H1 (cell line): ENCODE data around the gene WDR1. TPM values are rescaled to one million over a fixed set of nuclear protein-coding genes. Genes with fewer than 3 reads are reported as not detected.

Experiments used
- ATF3 ChIP-seq: IDR thresholded peaks from 2 replicates; pipeline ENCODE4 v1.6.1; 2011; ENCODE audit warnings: low read depth, mild to moderate bottlenecking, low read length; ENCODE audit not compliant: insufficient read depth
- CHD1 ChIP-seq: IDR thresholded peaks from 2 replicates; pipeline ENCODE4 v1.6.1; 2012; ENCODE audit warnings: low read depth, low read length, improper control_type of control experiment
- CHD7 ChIP-seq: fragments of 300-600 bp; sonication (generic); IDR thresholded peaks from 2 replicates; pipeline ENCODE4 v1.7.1; 2012; ENCODE audit warnings: low read length, moderate library complexity, mild to moderate bottlenecking, inconsistent platforms; ENCODE audit not compliant: insufficient replicate concordance
- CTCF ChIP-seq, 3 experiments: IDR thresholded peaks; 1 replicate in 2 of 3; 2 replicates in 1 of 3; pipeline versions ENCODE4 v1.5.1 to v1.6.1; 2011; ENCODE audit warnings: low read length in 3 of 3, mild to moderate bottlenecking in 3 of 3, inconsistent platforms in 2 of 3, low read depth in 1 of 3, moderate library complexity in 1 of 3; ENCODE audit not compliant: insufficient read depth in 1 of 3; ENCODE audit errors: control extremely low read depth in 1 of 3
- NANOG ChIP-seq: IDR thresholded peaks from 2 replicates; pipeline ENCODE4 v1.6.1; 2011; ENCODE audit warnings: low read length, low read depth, mild to moderate bottlenecking, inconsistent platforms; ENCODE audit not compliant: insufficient read depth, poor library complexity, severe bottlenecking
- POU5F1 ChIP-seq: IDR thresholded peaks from 2 replicates; pipeline ENCODE4 v1.6.1; 2011; ENCODE audit warnings: low read depth, mild to moderate bottlenecking, low read length, moderate library complexity
- RAD21 ChIP-seq, 2 experiments: IDR thresholded peaks in 1 of 2; conservative IDR thresholded peaks in 1 of 2; 2 replicates each; pipeline ENCODE4 v1.6.1; 2011; ENCODE audit warnings: low read depth in 2 of 2, low read length in 2 of 2, improper control_type of control experiment in 1 of 2, inconsistent platforms in 1 of 2, mild to moderate bottlenecking in 1 of 2, moderate library complexity in 1 of 2
- TEAD4 ChIP-seq: IDR thresholded peaks from 2 replicates; pipeline ENCODE4 v1.6.1; 2012; ENCODE audit warnings: low read depth, low read length, inconsistent platforms, mixed read lengths
- polyA plus RNA-seq, 7 experiments: library from polyadenylated mRNA; depleted of rRNA in 3 of 7; stranded (reverse) in 5 of 7; unstranded in 2 of 7; fragments of >200 nt in 5 of 7; fragments of 200-250 nt in 2 of 7; gene quantifications; 1 replicate in 5 of 7; 2 replicates in 1 of 7; 4 replicates in 1 of 7; pipeline versions ENCODE4 v1.2.1 to v1.2.3, GENCODE V29; 2011 to 2013; ENCODE audit warnings: missing spikeins in 2 of 7, mixed read lengths in 2 of 7
- total RNA-seq: library from RNA; stranded (reverse); fragmentation: NEBNext Ultra II Directional; extraction: Animal tissue kit (Norgen Biotek cat#: 25700); gene quantifications from 2 replicates; pipeline ENCODE4 v1.2.1, GENCODE V29; 2021

Gene WDR1
- total and polyA plus RNA-seq, 2 of the 8 experiments (the other 6 are each of a cell fraction or from before 2014, with no cell fraction given), result 315 to 377 TPM

- TF ChIP-seq CHD7, result no peak
- TF ChIP-seq ATF3, result no peak
- TF ChIP-seq RAD21 (IDR thresholded peaks at IDR 0.05 in 1 of 2, conservative IDR thresholded peaks at IDR 0.05 in 1 of 2; ENCODE audit: low read depth in 2 of 2, low read length in 2 of 2), result no peak
- no peak for TF ChIP-seq NANOG
- no peak for TF ChIP-seq CTCF (IDR thresholded peaks at IDR 0.05; ENCODE audit: control extremely low read depth in 1 of 3, insufficient read depth in 1 of 3, low read depth in 1 of 3, low read length in 3 of 3)
- TF ChIP-seq TEAD4, result no peak
- TF ChIP-seq POU5F1, result no peak
- no peak for TF ChIP-seq CHD1
Observed at GRCh38 chr4:10066206-10066605, 50.4 kb downstream of the WDR1 start (continued).
